Measurements from ENCODE around the gene PTPRR.

Gene PTPRR

GRCh38 chr12:70920891-70921290 is 353 bp upstream of the PTPRR start:
- no peak overlapping the region for H3K4me3 ChIP-seq (replicated peaks; ENCODE audit: low read depth, low read length)
- no peak for DNase-seq (ENCODE audit: extremely low read depth, low read depth)
- TF ChIP-seq CTCF (IDR thresholded peaks at IDR 0.05; ENCODE audit: low read depth, low read length, missing control alignments) = no peak

- no peak for TF ChIP-seq CTCF (IDR thresholded peaks at IDR 0.05; ENCODE audit: low read depth, low read length, missing control alignments)
- no peak overlapping the region for H3K4me3 ChIP-seq (replicated peaks; ENCODE audit: low read depth, low read length)
- DNase-seq (ENCODE audit: extremely low read depth, low read depth) = no peak
These were observed 922 bp downstream of the PTPRR start for GRCh38 chr12:70919597-70920035.

GRCh38 chr12:70919176-70919575 is 1.4 kb downstream of the PTPRR start:
- TF ChIP-seq CTCF (IDR thresholded peaks at IDR 0.05; ENCODE audit: low read depth, low read length, missing control alignments) = no peak
- H3K4me3 ChIP-seq (replicated peaks; ENCODE audit: low read depth, low read length) = no peak overlapping the region
- DNase-seq (ENCODE audit: extremely low read depth, low read depth) = no peak

- TF ChIP-seq CTCF (IDR thresholded peaks at IDR 0.05; ENCODE audit: low read depth, low read length, missing control alignments) = no peak
- DNase-seq (ENCODE audit: extremely low read depth, low read depth) = no peak
These were observed 2.2 kb downstream of the PTPRR start for GRCh38 chr12:70918321-70918720.

GRCh38 chr12:70910666-70911065 is 9.9 kb downstream of the PTPRR start:
- H3K4me3 ChIP-seq (replicated peaks; ENCODE audit: low read depth, low read length) = no peak overlapping the region
- no peak for DNase-seq (ENCODE audit: extremely low read depth, low read depth)
- TF ChIP-seq CTCF (IDR thresholded peaks at IDR 0.05; ENCODE audit: low read depth, low read length, missing control alignments) = no peak

More at GRCh38 chr12:70918321-70918720, 2.2 kb downstream of the PTPRR start:
- H3K4me3 ChIP-seq (replicated peaks; ENCODE audit: low read depth, low read length) = no peak overlapping the region

- H3K4me3 ChIP-seq (replicated peaks; ENCODE audit: low read depth, low read length) = no peak overlapping the region
- no peak for TF ChIP-seq CTCF (IDR thresholded peaks at IDR 0.05; ENCODE audit: low read depth, low read length, missing control alignments)
- DNase-seq (ENCODE audit: extremely low read depth, low read depth) = no peak
These were observed 11.6 kb downstream of the PTPRR start for GRCh38 chr12:70908978-70909377.

- no peak overlapping the region for H3K4me3 ChIP-seq (replicated peaks; ENCODE audit: low read depth, low read length)
- no peak for DNase-seq (ENCODE audit: extremely low read depth, low read depth)
- TF ChIP-seq CTCF (IDR thresholded peaks at IDR 0.05; ENCODE audit: low read depth, low read length, missing control alignments) = no peak
These were observed 13.1 kb downstream of the PTPRR start for GRCh38 chr12:70907412-70907811.
